GM18519 (cell line): ENCODE results near the gene GPER1.
A peak's percentile ranks its signal among the peaks of the same experiment; 100 is the strongest.

Experiments
- ATAC-seq: cut with Tn5 transposase; IDR thresholded peaks from one replicate; pipeline ENCODE4 v1.9.1; 2021; ENCODE audit warnings: mild to moderate bottlenecking, moderate library complexity; ENCODE audit not compliant: unreplicated experiment, low FRiP score

GPER1 gene

DNA sequence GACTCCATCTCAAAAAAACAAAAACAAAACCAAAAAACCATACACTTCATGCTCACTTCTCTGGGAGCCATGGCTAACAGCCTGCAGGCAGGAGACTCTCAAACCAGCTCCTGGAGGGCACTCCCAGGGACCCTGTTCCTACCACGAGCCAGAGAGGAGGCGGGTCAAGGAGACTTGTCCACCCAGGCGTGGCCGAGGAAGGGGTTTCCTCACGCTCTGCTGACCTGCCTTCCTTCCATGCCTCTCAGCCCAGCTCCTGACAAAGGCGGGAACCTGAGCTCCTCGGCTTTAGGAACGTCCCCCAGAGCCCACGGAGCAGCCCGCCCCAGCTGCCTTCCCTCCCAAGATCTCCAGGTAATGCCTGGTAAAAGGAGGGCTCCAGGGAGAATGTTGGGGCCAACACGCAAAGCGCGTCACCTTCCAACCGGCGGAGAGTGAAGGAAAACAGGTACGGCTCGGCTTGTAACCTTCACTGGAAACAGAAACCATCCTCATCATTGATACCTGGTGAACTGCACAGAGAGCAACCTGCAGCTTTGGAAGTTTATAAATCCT lies 34.0 kb upstream of the GPER1 start:
- ATAC-seq = no peak

DNA sequence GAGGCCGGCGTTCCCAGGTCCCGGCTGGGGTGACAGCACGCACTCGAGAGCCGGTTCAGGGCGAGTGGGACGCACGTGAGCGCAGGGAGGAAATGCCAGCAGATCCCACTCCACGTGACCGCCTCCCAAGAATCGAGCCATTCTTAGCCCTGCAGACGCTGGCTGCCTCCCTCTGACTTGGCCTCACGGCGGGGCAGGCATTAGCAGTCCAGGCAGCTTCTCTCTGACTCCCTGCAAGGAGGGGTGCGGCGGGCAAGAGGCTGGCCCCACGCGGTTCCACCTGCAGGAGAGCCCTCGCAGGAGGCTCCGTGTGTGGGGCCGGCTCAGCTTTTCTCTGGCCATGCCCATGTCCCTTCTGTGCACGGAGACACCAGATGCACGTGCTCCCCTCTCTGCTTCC lies 33.5 kb upstream of the GPER1 start:
- ATAC-seq = no peak

DNA sequence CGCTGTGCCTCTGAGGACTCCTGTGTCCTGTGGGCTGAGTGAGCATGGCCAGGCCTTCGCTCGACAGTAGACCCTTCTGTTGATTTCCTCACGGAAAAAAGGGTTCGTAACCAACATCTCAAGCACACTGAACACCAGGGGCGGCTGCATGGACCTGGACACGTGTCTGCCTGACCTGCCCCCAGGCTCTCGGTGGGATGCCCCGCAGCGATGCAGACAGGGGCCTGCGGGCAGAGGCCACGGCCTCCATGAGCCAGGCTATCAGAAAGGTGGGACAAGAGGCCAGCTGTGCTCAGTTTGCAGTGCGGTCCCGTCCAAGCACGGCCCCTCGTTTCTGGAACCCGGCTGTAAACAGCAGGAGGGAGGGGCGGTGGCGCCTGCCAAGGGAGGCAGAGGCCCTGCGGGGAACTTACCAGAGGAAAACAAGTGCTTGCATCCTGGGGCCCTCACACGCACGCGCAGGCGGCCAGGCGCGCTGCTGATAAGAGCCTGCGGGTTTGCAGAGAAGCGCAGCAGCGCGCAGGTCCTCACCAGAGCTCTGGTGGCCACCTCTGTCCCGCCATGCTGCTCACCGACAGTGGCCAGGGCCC lies 33.0 kb upstream of the GPER1 start:
- no peak for ATAC-seq

DNA sequence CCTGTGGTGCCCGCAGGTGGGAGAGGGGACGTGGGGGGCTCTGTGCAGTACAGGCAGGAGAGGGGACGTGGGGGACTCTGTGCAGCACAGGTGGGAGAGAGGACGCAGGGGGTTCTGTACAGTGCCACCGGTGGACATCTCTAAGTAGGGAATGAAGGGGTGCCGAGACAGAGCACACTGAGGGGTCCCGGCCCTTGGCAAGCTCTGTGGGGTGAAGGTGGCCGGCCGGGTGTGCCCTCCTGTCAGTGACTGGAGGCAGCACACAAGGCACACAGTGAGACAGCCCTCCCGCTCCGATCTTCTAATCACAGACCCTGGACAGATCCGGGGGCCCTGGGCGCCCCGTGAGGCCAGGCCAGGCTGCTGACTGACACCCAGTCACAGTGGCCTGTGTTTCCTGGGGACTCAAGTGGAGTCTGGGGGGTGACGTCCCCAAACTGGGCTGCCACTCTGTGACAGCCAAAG lies 32.4 kb upstream of the GPER1 start:
- ATAC-seq = no peak

DNA sequence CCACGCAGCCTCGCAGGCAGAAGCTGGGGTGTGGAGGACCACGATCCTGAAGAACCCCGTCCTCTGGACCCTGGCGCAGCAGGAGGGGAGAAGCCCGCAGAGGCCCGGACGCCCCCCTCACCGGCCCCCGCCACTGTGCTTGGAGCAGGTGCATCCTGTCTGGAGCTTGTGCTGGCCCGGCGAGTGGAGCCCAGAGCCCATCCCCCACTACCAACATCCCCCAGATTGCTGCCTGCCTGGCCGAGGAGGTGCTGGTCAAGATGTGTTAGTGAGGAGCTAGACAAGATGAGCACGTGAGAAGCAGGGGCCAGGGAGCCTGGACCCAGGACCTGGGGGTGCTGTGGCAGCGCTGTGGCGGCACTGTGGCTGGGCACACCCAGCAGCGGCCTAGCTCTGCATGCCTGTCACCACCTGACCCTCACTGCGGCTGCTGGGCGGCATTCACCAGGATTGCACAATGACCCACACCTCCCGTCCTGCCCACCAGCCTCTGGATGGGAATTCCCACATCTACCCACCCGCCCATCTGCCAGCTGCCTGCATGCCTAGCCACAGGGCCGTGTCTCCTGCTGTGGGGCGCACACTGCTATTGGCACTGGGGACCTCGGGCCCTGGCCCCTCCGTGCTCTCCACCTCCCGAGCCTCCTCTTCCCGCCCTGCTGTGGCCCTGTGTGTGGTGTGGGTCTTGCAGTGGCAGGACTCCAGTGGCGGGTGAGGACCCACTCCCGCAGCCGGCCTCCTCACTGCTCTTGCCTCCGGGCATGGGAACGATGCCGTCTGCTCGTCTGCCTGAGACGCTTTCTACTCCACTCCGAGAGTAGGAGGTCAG lies 31.7 kb upstream of the GPER1 start:
- no peak for ATAC-seq

DNA sequence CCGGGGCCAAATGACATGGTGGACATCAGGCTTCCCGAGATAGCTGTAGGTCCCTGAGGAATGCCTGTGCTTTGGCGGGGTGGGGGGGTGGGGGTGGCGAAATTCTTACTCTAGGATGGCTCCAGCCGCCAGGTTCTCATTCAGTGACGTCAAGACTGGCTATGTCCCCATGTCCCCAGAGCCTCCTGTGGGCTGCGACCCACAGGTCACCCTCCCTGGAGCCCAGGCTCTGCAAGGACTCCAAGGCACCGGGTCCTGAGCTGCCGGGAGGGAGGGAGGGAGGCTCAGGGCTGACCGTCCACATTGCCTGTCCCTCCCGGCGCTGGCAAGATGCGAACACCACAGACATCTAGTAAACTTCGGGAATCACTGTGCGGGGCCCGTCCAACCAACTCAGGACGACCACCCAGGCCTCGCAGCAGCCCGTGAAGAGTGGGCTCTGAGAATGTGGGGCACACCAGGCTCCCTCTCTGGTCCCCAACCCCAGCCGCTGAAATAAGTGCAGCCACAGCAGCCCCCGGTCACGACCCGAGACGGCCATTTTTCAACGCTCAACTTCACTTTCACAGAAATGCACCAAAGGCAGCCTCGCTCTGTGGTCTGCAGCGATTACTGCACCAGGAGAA lies 31.0 kb upstream of the GPER1 start:
- no peak for ATAC-seq

DNA sequence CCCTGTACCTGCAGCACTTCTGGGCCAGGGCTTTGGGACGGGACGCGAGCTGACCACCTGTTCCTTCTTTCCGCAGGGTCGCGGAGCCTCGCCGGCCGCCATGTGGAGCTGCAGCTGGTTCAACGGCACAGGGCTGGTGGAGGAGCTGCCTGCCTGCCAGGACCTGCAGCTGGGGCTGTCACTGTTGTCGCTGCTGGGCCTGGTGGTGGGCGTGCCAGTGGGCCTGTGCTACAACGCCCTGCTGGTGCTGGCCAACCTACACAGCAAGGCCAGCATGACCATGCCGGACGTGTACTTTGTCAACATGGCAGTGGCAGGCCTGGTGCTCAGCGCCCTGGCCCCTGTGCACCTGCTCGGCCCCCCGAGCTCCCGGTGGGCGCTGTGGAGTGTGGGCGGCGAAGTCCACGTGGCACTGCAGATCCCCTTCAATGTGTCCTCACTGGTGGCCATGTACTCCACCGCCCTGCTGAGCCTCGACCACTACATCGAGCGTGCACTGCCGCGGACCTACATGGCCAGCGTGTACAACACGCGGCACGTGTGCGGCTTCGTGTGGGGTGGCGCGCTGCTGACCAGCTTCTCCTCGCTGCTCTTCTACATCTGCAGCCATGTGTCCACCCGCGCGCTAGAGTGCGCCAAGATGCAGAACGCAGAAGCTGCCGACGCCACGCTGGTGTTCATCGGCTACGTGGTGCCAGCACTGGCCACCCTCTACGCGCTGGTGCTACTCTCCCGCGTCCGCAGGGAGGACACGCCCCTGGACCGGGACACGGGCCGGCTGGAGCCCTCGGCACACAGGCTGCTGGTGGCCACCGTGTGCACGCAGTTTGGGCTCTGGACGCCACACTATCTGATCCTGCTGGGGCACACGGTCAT lies 30.3 kb upstream of the GPER1 start:
- no peak for ATAC-seq

DNA sequence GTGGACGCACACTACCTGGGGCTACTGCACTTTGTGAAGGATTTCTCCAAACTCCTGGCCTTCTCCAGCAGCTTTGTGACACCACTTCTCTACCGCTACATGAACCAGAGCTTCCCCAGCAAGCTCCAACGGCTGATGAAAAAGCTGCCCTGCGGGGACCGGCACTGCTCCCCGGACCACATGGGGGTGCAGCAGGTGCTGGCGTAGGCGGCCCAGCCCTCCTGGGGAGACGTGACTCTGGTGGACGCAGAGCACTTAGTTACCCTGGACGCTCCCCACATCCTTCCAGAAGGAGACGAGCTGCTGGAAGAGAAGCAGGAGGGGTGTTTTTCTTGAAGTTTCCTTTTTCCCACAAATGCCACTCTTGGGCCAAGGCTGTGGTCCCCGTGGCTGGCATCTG lies 29.6 kb upstream of the GPER1 start:
- ATAC-seq = no peak

DNA sequence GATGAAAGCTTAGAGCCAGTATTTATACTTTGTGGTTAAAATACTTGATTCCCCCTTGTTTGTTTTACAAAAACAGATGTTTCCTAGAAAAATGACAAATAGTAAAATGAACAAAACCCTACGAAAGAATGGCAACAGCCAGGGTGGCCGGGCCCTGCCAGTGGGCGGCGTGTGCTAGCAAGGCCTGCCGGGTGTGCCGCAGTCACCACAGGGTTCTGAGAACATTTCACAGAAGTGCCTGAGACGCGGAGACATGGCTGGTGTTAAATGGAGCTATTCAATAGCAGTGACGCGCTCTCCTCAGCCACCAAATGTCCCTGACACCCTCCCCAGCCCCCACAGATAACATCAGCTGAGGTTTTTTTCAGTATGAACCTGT lies 29.1 kb upstream of the GPER1 start:
- peak; percentile 12 for ATAC-seq

DNA sequence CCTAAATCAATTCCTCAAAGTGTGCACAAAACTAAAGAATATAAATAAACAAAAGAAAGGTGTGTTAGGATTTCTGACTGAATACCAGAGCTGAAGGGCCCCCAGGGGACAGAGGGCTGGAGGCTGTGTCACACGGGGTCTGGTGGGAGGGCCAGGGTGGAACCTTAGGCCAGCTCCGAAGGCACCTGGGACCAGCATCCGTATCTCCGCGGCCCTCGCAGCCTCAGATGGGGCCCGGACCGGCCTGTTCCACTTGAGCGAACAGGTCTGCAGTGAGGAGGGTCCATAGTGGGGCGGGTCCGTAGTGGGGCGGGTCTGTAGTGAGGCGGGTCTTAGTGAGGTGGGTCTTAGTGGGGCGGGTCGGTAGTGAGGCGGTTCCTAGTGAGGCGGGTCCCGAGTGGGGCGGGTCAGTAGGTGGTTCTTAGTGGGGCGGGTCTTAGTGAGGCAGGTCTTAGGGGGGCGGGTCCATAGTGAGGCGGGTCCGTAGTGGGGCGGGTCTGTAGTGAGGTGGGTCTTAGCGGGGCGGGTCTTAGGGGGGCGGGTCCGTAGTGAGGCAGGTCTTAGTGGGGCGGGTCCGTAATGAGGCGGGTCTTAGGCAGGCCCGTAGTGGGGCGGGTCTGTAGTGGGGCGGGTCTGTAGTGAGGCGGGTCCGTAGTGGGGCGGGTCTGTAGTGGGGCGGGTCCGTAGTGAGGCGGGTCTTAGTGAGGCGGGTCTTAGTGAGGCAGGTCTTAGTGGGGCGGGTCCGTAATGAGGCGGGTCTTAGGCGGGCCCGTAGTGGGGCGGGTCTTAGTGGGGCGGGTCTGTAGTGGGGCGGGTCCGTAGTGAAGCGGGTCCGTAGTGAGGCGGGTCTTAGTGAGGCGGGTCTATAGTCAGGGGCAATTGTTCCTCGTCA lies 28.5 kb upstream of the GPER1 start:
- ATAC-seq = peak; percentile 35

DNA sequence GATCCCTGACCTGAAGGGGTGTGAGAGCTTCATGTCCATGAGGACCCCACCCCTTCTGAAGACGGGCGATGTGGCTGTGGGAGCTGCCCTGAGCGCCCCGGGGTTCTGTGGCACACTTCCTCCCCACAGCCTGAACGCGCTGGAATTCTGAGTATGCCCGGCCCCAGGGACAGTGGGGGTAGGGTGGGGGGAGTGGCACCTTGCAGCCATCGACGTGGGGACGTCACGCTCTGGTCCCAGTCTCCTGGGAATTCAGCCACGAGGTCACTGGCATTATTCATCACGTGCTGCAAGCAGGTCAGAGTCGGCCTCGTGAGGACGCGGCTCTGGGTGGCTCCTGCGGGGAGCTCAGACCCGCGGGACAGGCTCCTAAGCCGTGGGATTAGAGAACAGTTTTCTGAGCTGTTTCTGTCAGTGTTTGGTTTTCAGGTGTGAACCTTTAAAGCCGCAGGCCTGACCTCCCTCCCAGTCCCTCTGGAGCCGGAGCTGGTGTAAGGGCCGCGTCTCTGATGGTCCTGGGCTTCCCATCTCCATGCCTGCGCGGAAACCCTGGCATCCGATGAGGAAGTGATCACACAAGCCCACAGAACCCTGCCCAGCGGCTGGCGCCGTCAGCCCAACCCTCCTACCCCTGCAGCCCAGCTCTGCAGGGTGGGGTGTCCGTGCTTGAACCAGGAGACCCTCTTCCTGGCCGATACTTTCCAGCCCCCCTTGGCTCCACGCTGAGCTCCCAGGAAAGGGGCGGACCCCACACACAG lies 27.4 kb upstream of the GPER1 start:
- no peak for ATAC-seq

DNA sequence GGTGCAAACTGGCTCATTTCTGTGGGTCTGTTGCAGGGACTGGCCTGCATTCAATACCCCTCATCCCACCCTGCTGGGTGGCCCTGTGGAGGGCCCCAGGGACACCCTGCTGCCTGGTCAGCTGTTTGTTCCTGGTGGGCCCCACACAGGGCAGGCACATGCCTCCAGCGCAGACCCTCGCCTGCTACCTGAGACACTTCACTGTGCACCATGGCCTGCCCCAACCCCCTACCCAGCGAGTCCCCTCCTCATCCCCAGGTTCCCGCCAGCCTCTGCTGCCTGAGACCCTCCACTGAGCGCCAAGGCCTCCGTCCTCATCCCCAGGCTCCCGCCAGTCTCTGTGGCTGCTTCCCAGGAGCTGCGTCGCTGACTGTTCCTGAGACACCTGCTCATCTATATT lies 26.7 kb upstream of the GPER1 start:
- no peak for ATAC-seq

DNA sequence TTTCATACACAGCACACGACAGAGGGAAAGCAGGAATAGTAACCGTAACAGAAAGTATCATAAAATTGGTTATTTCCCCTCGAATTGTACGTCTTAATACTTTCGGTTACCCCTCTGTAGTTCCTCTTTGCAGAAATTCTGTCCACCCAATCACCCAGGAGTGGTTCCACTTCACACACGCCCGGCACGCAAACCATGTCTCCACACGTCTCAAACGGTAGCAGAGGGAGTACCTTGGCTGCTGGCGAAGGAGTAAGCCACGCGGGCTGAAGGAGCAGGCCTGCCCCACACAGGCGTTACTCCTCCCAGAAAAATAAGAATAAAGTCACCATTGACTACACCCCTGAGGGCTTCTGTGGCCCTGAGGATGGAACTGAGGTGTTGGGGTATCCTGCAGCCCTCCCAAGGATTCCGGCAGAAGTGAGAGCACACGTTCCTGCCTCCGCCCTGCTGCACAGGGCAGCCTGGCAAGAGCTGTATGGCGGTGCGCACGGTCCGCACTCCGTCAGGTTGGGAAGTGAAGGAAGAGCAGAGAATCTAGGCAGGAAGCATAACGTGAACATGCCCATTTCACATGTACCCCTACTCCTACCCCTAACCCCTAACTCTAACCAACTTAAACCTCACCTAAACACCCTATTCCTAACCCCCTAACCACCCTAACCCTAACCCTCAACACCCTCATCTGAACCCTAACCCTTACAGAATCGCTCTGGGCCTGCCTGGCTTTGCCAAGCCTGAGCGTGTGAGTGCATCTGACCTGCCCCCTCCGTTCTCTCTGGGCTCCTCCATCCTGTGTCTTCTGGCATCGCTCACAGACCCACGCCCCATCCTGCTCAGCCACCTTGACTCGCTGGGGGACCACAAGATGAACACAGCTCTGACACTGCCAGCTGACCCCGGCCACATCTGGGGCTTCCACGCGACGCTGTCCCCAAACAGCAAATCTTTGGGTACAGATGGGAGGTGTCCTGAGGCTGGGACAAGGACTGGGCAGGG lies 25.3 kb upstream of the GPER1 start:
- peak; percentile 33 for ATAC-seq

DNA sequence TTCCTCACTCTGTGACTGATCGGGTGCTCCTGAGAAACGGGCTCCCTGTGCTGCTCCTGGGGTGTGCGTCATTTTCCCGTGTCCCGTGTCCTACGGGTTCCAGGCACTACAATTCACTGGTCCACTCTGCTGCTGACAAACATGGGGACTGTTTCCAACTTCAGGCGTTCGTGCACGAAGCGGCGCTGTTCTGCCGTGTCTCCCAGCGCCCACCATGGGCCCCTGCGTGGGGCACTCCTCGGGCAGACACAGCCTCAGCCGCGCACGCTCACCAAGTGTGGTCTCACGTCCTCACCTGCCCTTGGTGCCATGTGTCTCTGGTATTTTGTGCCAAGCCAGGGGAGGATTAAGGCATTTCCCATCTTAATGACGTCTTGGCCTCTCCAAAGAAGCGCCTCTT lies 24.6 kb upstream of the GPER1 start:
- ATAC-seq = no peak

DNA sequence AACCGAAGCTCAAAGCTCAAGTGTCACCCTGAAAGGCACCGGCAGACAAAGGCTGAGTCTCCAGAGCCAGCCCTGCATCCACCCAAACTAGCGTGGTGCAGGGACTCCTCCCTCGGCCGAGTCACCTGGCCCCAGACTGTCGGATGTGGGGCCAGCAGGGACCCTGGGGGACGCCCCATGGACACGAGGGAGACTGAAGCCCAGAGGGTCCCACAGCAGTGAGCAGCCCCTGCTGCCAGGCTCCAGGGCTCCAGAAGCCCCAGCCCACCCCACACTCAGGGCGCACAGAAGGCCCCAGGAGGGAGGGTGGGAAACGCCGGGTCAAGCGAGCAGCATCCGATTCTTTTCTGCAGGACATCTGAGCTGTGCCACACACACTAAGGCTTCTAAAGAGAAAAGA lies 23.3 kb upstream of the GPER1 start:
- ATAC-seq = no peak

DNA sequence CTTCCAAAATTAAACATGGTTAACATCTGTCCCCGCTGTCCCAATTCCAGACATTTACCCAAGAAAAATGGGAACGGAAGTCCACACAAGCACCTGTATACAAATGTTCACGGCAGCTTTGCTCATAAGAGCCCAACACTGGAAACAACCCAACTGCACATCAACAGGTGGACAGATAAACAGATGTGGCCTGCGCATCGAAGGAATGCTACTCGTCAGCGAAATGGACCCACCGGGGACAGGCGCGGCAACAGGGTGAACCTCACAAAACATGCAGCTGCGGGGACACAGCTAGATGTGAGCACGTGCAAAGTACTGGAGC lies 22.7 kb upstream of the GPER1 start:
- no peak for ATAC-seq

DNA sequence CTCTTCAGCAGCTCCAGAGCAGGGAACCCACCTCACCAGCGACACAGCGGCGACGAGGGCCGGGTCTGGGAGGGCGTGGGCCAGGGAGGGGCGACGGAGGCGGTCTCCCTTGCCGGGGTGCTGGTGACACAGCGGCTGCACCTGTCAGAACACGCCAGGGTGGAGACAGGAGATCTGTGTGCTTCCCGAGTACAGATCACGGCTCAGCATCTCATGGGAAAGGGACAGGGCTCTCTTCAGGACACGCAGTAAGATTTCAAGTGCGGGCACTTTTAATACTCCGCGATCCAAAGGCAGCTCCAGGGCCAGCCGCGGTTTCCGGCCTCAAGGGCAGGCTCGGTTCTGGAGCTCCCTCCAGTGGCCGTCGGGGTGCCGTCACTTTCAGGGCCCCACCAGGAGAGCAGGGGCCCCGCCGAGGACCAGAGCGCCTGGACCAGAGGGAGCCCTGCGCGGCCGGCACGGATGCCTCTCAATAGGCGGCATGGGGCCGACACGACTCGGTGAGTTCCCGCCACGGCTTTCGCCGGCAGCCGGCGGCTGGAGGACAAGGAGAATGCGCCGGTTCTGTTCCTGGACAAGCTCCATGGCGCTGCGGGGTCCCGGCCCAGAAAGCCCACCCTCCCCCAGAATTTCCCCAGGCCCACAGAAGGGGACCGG lies 22.2 kb upstream of the GPER1 start:
- no peak for ATAC-seq
